SK-N-SH (cell line): Measurements from ENCODE around the gene TLDC2. TPM values are rescaled to one million over a fixed set of nuclear protein-coding genes. Genes with fewer than 3 reads are reported as not detected.

Experiments used
- CTCF ChIA-PET: fragments of 300-600, 350-600 bp; formaldehyde crosslinking; extraction: SDS; loops from one replicate; lab custom pipeline; 2021; lab: Yijun Ruan, JAX
- POLR2A ChIA-PET: fragments of 350-600 bp; sonication (Branson Sonifier 250); formaldehyde crosslinking; extraction: SDS; loops from one replicate; lab custom pipeline; 2020; ENCODE audit warnings: antibody characterized with exemption, inconsistent platforms; lab: Yijun Ruan, JAX
- DNase-seq: peaks from one replicate; pipeline ENCODE4 v3.0.0; 2012
- H2AFZ ChIP-seq: fragments of 200-600 bp; sonication (generic); 2 replicates; pipeline ENCODE4 v1.8.1; 2016; ENCODE audit warnings: antibody characterized with exemption, mild to moderate bottlenecking, low read depth
- H3F3A ChIP-seq: fragments of 200-600 bp; sonication (generic); replicated peaks from 2 replicates; pipeline ENCODE3; 2016; ENCODE audit warnings: antibody characterized with exemption, mild to moderate bottlenecking; ENCODE audit not compliant: insufficient read depth
- H3K27ac ChIP-seq, 2 experiments: fragments of 200-500 bp in 1 of 2; fragments of 200-600 bp in 1 of 2; sonication (Bioruptor generic) in 1 of 2; sonication (generic), shearing (Covaris generic) in 1 of 2; 2 replicates each; pipeline versions ENCODE4 v1.5.1 to v1.6.1; 2014 to 2016; ENCODE audit warnings: low read depth in 2 of 2, inconsistent platforms in 1 of 2, low read length in 1 of 2, mild to moderate bottlenecking in 1 of 2, mixed read lengths in 1 of 2
- H3K27me3 ChIP-seq: fragments of 200-600 bp; sonication (generic), shearing (Covaris generic); 2 replicates; pipeline ENCODE4 v1.6.1; 2016; ENCODE audit warnings: mixed run types; ENCODE audit not compliant: insufficient read depth
- H3K36me3 ChIP-seq, 2 experiments: fragments of 200-500 bp in 1 of 2; fragments of 200-600 bp in 1 of 2; sonication (Bioruptor generic) in 1 of 2; sonication (generic) in 1 of 2; replicated peaks in 1 of 2; 2 replicates each; pipeline versions ENCODE3 to v1.5.1; 2014 to 2016; ENCODE audit warnings: low read length in 1 of 2, mild to moderate bottlenecking in 1 of 2; ENCODE audit not compliant: insufficient read depth in 2 of 2, control insufficient read depth in 1 of 2
- H3K4me1 ChIP-seq, 2 experiments: fragments of 200-500 bp in 1 of 2; fragments of 200-600 bp in 1 of 2; sonication (Bioruptor generic) in 1 of 2; sonication (generic), shearing (Covaris generic) in 1 of 2; 2 replicates each; pipeline versions ENCODE4 v1.5.1 to v1.6.1; 2014 to 2016; ENCODE audit warnings: low read depth in 1 of 2, low read length in 1 of 2, mixed run types in 1 of 2; ENCODE audit not compliant: insufficient read depth in 2 of 2, control insufficient read depth in 1 of 2
- H3K4me2 ChIP-seq: fragments of 200-600 bp; sonication (generic), shearing (Covaris generic); 2 replicates; pipeline ENCODE4 v1.6.1; 2017; ENCODE audit warnings: mixed run types
- H3K4me3 ChIP-seq, 2 experiments: fragments of 200-500 bp in 1 of 2; fragments of 200-600 bp in 1 of 2; sonication (Bioruptor generic) in 1 of 2; sonication (generic), shearing (Covaris generic) in 1 of 2; 2 replicates each; pipeline versions ENCODE4 v1.5.1 to v1.8.1; 2014 to 2016; ENCODE audit warnings: low read depth in 2 of 2, inconsistent platforms in 1 of 2, low read length in 1 of 2, mild to moderate bottlenecking in 1 of 2, mixed read lengths in 1 of 2, moderate library complexity in 1 of 2
- H3K79me2 ChIP-seq: fragments of 200-600 bp; sonication (generic); 2 replicates; pipeline ENCODE4 v1.8.1; 2017; ENCODE audit warnings: mild to moderate bottlenecking; ENCODE audit not compliant: insufficient read depth
- H3K9ac ChIP-seq: fragments of 200-600 bp; sonication (generic); 2 replicates; pipeline ENCODE4 v1.6.1; 2017; ENCODE audit warnings: mixed run types
- H3K9me2 ChIP-seq: fragments of 200-600 bp; sonication (generic); 2 replicates; pipeline ENCODE4 v1.6.1; 2017; ENCODE audit warnings: mixed run types
- H3K9me3 ChIP-seq: fragments of 200-600 bp; sonication (generic); 2 replicates; pipeline ENCODE4 v1.6.1; 2017; ENCODE audit warnings: mixed run types, mild to moderate bottlenecking, moderate library complexity
- H4K20me1 ChIP-seq: fragments of 200-600 bp; sonication (generic); 2 replicates; pipeline ENCODE4 v1.6.1; 2017; ENCODE audit warnings: mild to moderate bottlenecking, mixed run types; ENCODE audit not compliant: insufficient read depth
- ELF1 ChIP-seq: IDR thresholded peaks from 2 replicates; pipeline ENCODE4 v1.4.0; 2012
- EZH2phosphoT487 ChIP-seq: fragments of 200-600 bp; sonication (generic); IDR thresholded peaks from 2 replicates; pipeline ENCODE4 v1.6.1; 2017; ENCODE audit warnings: low read depth, mixed run types, mild to moderate bottlenecking, antibody characterized with exemption, moderate library complexity, borderline replicate concordance
- FOXJ3 ChIP-seq: sonication (generic); formaldehyde crosslinking; IDR thresholded peaks from 2 replicates; pipeline ENCODE4 v1.5.1; 2020; ENCODE audit warnings: mild to moderate bottlenecking, missing genetic modification reagents
- FOXM1 ChIP-seq: IDR thresholded peaks from 2 replicates; pipeline ENCODE4 v1.4.0; 2012; ENCODE audit warnings: low read depth, mild to moderate bottlenecking
- POLR2AphosphoS5 ChIP-seq: IDR thresholded peaks from 2 replicates; pipeline ENCODE4 v1.6.1; 2012; ENCODE audit warnings: low read depth, low read length
- RAD21 ChIP-seq: IDR thresholded peaks from 2 replicates; pipeline ENCODE4 v1.6.1; 2012; ENCODE audit warnings: mild to moderate bottlenecking, low read length
- RCOR1 ChIP-seq: fragments of 150-350 bp; IDR thresholded peaks from 2 replicates; pipeline ENCODE4 v1.6.1; 2017; ENCODE audit warnings: antibody characterized with exemption, low read length
- RFX5 ChIP-seq: IDR thresholded peaks from 2 replicates; pipeline ENCODE4 v1.6.1; 2012; ENCODE audit warnings: mild to moderate bottlenecking, improper control_type of control experiment, low read length
- RXRA ChIP-seq: IDR thresholded peaks from 2 replicates; pipeline ENCODE4 v1.4.0; 2012; ENCODE audit warnings: low read depth, mild to moderate bottlenecking, borderline replicate concordance
- SIN3A ChIP-seq: IDR thresholded peaks from 2 replicates; pipeline ENCODE4 v1.6.1; 2012; ENCODE audit warnings: low read depth, mild to moderate bottlenecking, low read length, moderate library complexity, borderline replicate concordance
- SMC3 ChIP-seq: IDR thresholded peaks from 2 replicates; pipeline ENCODE4 v1.6.1; 2012; ENCODE audit warnings: low read depth, low read length, improper control_type of control experiment
- TAF1 ChIP-seq: IDR thresholded peaks from 2 replicates; pipeline ENCODE4 v1.6.1; 2012; ENCODE audit warnings: low read depth, mild to moderate bottlenecking, low read length, moderate library complexity, borderline replicate concordance
- TCF12 ChIP-seq: IDR thresholded peaks from 2 replicates; pipeline ENCODE4 v1.4.0; 2012
- YY1 ChIP-seq: IDR thresholded peaks from 2 replicates; pipeline ENCODE4 v1.4.0; 2012; ENCODE audit warnings: low read depth, mild to moderate bottlenecking
- WGBS: methylation state at CpG from one replicate; pipeline ENCODE4 v1.1.6; 2017; ENCODE audit warnings: low lambda C conversion rate; 5-methylcytosine and 5-hydroxymethylcytosine counted together
- polyA plus RNA-seq, 3 experiments: library from polyadenylated mRNA; depleted of rRNA; stranded (reverse); fragments of >200 nt; gene quantifications; 2 replicates each; pipeline ENCODE4 v1.2.3, GENCODE V29; 2012
- TF ChIP-seq, protein P1 (sequence below): IDR thresholded peaks from 2 replicates; pipeline ENCODE4 v1.4.0; 2012; ENCODE audit warnings: low read depth, borderline replicate concordance
- TF ChIP-seq, protein P2 (sequence below): fragments of 200-600 bp; sonication (generic); IDR thresholded peaks from 2 replicates; pipeline ENCODE4 v1.6.1; 2017; ENCODE audit warnings: antibody characterized with exemption, mild to moderate bottlenecking, moderate library complexity
- TF ChIP-seq, protein P3 (sequence below): IDR thresholded peaks from 2 replicates; pipeline ENCODE4 v1.4.0; 2012; ENCODE audit warnings: low read depth
- TF ChIP-seq, protein P4 (sequence below): IDR thresholded peaks from 2 replicates; pipeline ENCODE4 v1.6.1; 2012; ENCODE audit warnings: mild to moderate bottlenecking, low read depth, low read length, moderate library complexity

TLDC2 gene
- polyA plus RNA-seq, 1 of the 3 experiments (the other 2 are of a cell fraction) = 0.02 TPM

DNA sequence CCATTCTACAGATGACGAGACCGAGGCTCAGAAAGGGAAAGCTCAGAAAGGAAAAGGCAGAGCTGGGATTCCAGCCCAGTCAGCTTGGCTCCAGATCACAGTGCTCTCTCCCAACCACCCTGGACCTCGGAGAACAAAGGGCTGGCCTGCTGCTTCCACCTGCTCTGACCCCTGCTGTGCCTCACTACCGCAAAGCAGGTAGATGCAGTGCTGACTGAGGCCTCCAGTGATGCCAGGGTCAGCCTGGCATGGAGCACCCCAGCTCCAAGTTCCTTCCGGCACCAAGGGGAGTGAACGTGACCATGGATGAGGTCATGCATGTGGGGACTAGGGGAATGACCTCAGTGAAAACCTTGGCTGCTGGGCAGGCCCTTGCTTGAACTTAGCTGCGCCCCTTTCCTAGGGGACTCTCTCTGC, 20.7 kb upstream of the TLDC2 start:
- Histone ChIP-seq H3K9me3 (no peaks in the 10 kb centered on the region), H3K9me2 (no peaks in the 10 kb centered on the region), H2AFZ (no peak overlapping the region), H3K27me3 (no peaks in the 10 kb centered on the region), H4K20me1 (peaks cover 51% of the 10 kb centered on the region), H3K36me3 (peaks cover 0 to 4% of the 10 kb centered on the region in 2 experiments), H3K79me2 (peaks cover 98% of the 10 kb centered on the region), H3K4me1 (peaks cover 16 to 36% of the 10 kb centered on the region in 2 experiments; a peak in 3 of 4 replicates), H3K9ac (no peak overlapping the region), H3F3A (peaks cover 11% of the 10 kb centered on the region), H3K4me3 (no peak overlapping the region), H3K27ac (no peak overlapping the region), H3K4me2 (no peak overlapping the region)
- ChIA-PET CTCF (interaction anchor here (1.1 to 2.4 kb wide), 4 partner anchors 8 to 82 kb away, joined by 3 to 8 read pairs (median 4); partner anchors contain the start of gene DSN1), POLR2A (no interaction called here)
- TF ChIP-seq, protein P1, sequence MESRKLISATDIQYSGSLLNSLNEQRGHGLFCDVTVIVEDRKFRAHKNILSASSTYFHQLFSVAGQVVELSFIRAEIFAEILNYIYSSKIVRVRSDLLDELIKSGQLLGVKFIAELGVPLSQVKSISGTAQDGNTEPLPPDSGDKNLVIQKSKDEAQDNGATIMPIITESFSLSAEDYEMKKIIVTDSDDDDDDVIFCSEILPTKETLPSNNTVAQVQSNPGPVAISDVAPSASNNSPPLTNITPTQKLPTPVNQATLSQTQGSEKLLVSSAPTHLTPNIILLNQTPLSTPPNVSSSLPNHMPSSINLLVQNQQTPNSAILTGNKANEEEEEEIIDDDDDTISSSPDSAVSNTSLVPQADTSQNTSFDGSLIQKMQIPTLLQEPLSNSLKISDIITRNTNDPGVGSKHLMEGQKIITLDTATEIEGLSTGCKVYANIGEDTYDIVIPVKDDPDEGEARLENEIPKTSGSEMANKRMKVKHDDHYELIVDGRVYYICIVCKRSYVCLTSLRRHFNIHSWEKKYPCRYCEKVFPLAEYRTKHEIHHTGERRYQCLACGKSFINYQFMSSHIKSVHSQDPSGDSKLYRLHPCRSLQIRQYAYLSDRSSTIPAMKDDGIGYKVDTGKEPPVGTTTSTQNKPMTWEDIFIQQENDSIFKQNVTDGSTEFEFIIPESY = no peak
- TF ChIP-seq FOXM1 (no peak), TCF12 (no peak), FOXJ3 (CRISPR knock-in tag) (no peak), RAD21 (no peak), SIN3A (no peak), POLR2AphosphoS5 (no peak), EZH2phosphoT487 (no peak), YY1 (no peak), RCOR1 (no peak), SMC3 (no peak), TAF1 (no peak)
- TF ChIP-seq, protein P2, sequence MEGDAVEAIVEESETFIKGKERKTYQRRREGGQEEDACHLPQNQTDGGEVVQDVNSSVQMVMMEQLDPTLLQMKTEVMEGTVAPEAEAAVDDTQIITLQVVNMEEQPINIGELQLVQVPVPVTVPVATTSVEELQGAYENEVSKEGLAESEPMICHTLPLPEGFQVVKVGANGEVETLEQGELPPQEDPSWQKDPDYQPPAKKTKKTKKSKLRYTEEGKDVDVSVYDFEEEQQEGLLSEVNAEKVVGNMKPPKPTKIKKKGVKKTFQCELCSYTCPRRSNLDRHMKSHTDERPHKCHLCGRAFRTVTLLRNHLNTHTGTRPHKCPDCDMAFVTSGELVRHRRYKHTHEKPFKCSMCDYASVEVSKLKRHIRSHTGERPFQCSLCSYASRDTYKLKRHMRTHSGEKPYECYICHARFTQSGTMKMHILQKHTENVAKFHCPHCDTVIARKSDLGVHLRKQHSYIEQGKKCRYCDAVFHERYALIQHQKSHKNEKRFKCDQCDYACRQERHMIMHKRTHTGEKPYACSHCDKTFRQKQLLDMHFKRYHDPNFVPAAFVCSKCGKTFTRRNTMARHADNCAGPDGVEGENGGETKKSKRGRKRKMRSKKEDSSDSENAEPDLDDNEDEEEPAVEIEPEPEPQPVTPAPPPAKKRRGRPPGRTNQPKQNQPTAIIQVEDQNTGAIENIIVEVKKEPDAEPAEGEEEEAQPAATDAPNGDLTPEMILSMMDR = no peak
- 86% methylated on average over 6 of the region's 7 CpGs for WGBS
- DNase-seq = no peak

DNA sequence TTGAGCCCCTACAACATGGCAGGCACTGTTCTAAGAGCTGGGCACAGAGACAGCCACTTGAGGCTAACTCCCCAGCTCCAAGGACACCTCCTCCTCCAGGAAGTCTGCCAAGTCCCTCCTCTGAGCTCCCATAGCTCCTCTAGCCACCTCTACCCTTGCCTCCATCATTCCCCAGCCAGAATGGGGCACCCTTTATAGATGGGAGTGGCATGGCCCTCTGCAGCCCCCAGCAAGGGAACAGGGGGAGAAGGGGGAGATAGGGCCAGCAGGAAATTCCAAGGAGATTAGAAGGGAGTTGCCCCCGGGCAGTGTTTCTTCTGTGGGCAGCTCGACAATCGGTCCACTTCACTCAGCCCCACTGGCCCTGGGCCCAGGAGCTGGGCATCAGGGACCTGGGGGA, 19.7 kb upstream of the TLDC2 start:
- H2AFZ ChIP-seq = no peak overlapping the region
- H3K9me3 ChIP-seq = no peaks in the 10 kb centered on the region
- no peaks in the 10 kb centered on the region for H3K27me3 ChIP-seq
- H3K79me2 ChIP-seq = peaks cover 98% of the 10 kb centered on the region
- H3K27ac ChIP-seq = peak overlapping the region in 1 of 2 experiments; percentile 51; a peak in 3 of 4 replicates
- ChIA-PET POLR2A (interaction anchor here (0.9 kb wide), 1 partner anchor 11 kb away, joined by 3 read pairs; no protein-coding TSS in a partner anchor), CTCF (no interaction called here)
- H3K4me3 ChIP-seq = peak overlapping the region in 1 of 2 experiments; percentile 9; a peak in 1 of 4 replicates
- DNase-seq = no peak
- peaks cover 60% of the 10 kb centered on the region for H4K20me1 ChIP-seq
- H3K36me3 ChIP-seq = peaks cover 0 to 9% of the 10 kb centered on the region in 2 experiments
- H3K9ac ChIP-seq = peak overlapping the region; percentile 39
- peaks cover 25 to 45% of the 10 kb centered on the region in 2 experiments for H3K4me1 ChIP-seq
- H3K4me2 ChIP-seq = peak overlapping the region; percentile 72
- no peaks in the 10 kb centered on the region for H3K9me2 ChIP-seq
- H3F3A ChIP-seq = peaks cover 7% of the 10 kb centered on the region
- 40% methylated on average over 1 of the region's 3 CpGs for WGBS
- TF ChIP-seq, protein P1 = no peak
- TF ChIP-seq ELF1 (no peak), RFX5 (no peak), RXRA (no peak)
- TF ChIP-seq, protein P3, sequence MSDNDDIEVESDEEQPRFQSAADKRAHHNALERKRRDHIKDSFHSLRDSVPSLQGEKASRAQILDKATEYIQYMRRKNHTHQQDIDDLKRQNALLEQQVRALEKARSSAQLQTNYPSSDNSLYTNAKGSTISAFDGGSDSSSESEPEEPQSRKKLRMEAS = no peak
- TF ChIP-seq, protein P4, sequence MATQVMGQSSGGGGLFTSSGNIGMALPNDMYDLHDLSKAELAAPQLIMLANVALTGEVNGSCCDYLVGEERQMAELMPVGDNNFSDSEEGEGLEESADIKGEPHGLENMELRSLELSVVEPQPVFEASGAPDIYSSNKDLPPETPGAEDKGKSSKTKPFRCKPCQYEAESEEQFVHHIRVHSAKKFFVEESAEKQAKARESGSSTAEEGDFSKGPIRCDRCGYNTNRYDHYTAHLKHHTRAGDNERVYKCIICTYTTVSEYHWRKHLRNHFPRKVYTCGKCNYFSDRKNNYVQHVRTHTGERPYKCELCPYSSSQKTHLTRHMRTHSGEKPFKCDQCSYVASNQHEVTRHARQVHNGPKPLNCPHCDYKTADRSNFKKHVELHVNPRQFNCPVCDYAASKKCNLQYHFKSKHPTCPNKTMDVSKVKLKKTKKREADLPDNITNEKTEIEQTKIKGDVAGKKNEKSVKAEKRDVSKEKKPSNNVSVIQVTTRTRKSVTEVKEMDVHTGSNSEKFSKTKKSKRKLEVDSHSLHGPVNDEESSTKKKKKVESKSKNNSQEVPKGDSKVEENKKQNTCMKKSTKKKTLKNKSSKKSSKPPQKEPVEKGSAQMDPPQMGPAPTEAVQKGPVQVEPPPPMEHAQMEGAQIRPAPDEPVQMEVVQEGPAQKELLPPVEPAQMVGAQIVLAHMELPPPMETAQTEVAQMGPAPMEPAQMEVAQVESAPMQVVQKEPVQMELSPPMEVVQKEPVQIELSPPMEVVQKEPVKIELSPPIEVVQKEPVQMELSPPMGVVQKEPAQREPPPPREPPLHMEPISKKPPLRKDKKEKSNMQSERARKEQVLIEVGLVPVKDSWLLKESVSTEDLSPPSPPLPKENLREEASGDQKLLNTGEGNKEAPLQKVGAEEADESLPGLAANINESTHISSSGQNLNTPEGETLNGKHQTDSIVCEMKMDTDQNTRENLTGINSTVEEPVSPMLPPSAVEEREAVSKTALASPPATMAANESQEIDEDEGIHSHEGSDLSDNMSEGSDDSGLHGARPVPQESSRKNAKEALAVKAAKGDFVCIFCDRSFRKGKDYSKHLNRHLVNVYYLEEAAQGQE = no peak
